Fibroblast of mammary gland (primary cell): ENCODE data around the gene AGPAT3.

ENCODE experiments used
- DNase-seq: peaks from one replicate; pipeline ENCODE4 v3.0.0-alpha.2; 2010; ENCODE audit warnings: low read depth
- H3K4me3 ChIP-seq: 2 replicates; pipeline ENCODE4 v1.5.1; 2011; ENCODE audit warnings: low read depth, mild to moderate bottlenecking, low read length, moderate library complexity; ENCODE audit not compliant: control insufficient read depth
- CTCF ChIP-seq: conservative IDR thresholded peaks from 2 replicates; pipeline ENCODE4 v1.5.1; 2011; ENCODE audit warnings: low read depth, low read length, inconsistent platforms; ENCODE audit not compliant: control insufficient read depth, insufficient read depth

Gene AGPAT3

GRCh38 chr21:43978060-43978459 is 113.0 kb downstream of the AGPAT3 start:
- no peak overlapping the region for H3K4me3 ChIP-seq
- DNase-seq = no peak
- TF ChIP-seq CTCF = no peak

- no peak overlapping the region for H3K4me3 ChIP-seq
- TF ChIP-seq CTCF = no peak
- DNase-seq = no peak
Observed at GRCh38 chr21:43979654-43980053, 114.6 kb downstream of the AGPAT3 start.

GRCh38 chr21:43981151-43981870 is 116.3 kb downstream of the AGPAT3 start:
- H3K4me3 ChIP-seq = no peak overlapping the region
- no peak for TF ChIP-seq CTCF
- DNase-seq = no peak

GRCh38 chr21:43981871-43982210 is 116.8 kb downstream of the AGPAT3 start:
- no peak overlapping the region for H3K4me3 ChIP-seq
- TF ChIP-seq CTCF = no peak
- DNase-seq = no peak

GRCh38 chr21:43982489-43983078 is 117.6 kb downstream of the AGPAT3 start:
- no peak overlapping the region for H3K4me3 ChIP-seq
- no peak for TF ChIP-seq CTCF
- DNase-seq = no peak

- no peak overlapping the region for H3K4me3 ChIP-seq
Observed at GRCh38 chr21:43983390-43983789, 118.4 kb downstream of the AGPAT3 start.

More at GRCh38 chr21:43983390-43983789, 118.4 kb downstream of the AGPAT3 start:
- no peak for TF ChIP-seq CTCF
- DNase-seq = no peak
